HCT116 (cell line): ENCODE results near the gene ZNF681. TPM values are rescaled to one million over a fixed set of nuclear protein-coding genes. Genes with fewer than 3 reads are reported as not detected.

Source experiments
- ATAC-seq: fragments of 200-7000 bp; cut with Tn5 transposase; 2 replicates; pipeline ENCODE4 v1.9.1; 2020; ENCODE audit warnings: mild to moderate bottlenecking, moderate library complexity
- BruUV-seq: library from RNA; stranded (reverse); fragments of 400-500 nt; replicated peaks from 2 replicates; lab custom pipeline; 2021; lab: Mats Ljungman, UMichigan
- CTCF ChIA-PET: fragments of 300-600 bp; sonication (Branson Sonifier 250); formaldehyde crosslinking; loops from one replicate; lab custom pipeline; 2021; ENCODE audit warnings: antibody characterized with exemption; lab: Charles Lee
- POLR2A ChIA-PET: fragments of 300-600, 350-600 bp; sonication (Branson Sonifier 250); formaldehyde crosslinking; loops from one replicate; lab custom pipeline; 2021; ENCODE audit warnings: antibody characterized with exemption; lab: Charles Lee
- RAD21 ChIA-PET, 2 experiments: fragments of 300-600 bp; sonication (Branson Sonifier 250); formaldehyde crosslinking; loops; one replicate each; lab custom pipeline; 2023; ENCODE audit warnings: low total read pairs in 2 of 2; ENCODE audit not compliant: uncharacterized antibody in 2 of 2, unreplicated experiment in 2 of 2, low non-redundant PET in 1 of 2; lab: Charles Lee
- DNase-seq: peaks from one replicate; pipeline ENCODE4 v3.0.0-alpha.2; 2010; ENCODE audit warnings: low read depth, low spot score
- H2AFZ ChIP-seq: fragments of 200-600 bp; shearing (Covaris generic), sonication (generic); 2 replicates; pipeline ENCODE4 v1.6.1; 2017; ENCODE audit warnings: low read depth, mixed run types, mixed read lengths, antibody characterized with exemption, low read length; ENCODE audit not compliant: poor library complexity, severe bottlenecking
- H3K27ac ChIP-seq: 2 replicates; pipeline ENCODE4 v1.5.1; 2012; ENCODE audit warnings: low read depth, low read length
- H3K27me3 ChIP-seq: fragments of 200-600 bp; sonication (generic); 2 replicates; pipeline ENCODE4 v1.6.1; 2016; ENCODE audit warnings: mixed run types, low read length, mixed read lengths; ENCODE audit not compliant: insufficient read depth
- H3K36me3 ChIP-seq, 2 experiments: fragments of 200-500 bp in 1 of 2; fragments of 200-600 bp in 1 of 2; sonication (Bioruptor generic) in 1 of 2; sonication (generic) in 1 of 2; 2 replicates each; pipeline versions ENCODE4 v1.5.1 to v1.6.1; 2014 to 2016; ENCODE audit warnings: low read length in 2 of 2, inconsistent platforms in 1 of 2, mixed read lengths in 1 of 2, mixed run types in 1 of 2; ENCODE audit not compliant: insufficient read depth in 2 of 2, control insufficient read depth in 1 of 2
- H3K4me1 ChIP-seq, 2 experiments: fragments of 200-600 bp in 1 of 2; sonication (generic) in 1 of 2; 2 replicates each; pipeline versions ENCODE4 v1.5.1 to v1.6.1; 2012 to 2017; ENCODE audit warnings: low read length in 2 of 2, inconsistent platforms in 1 of 2, mild to moderate bottlenecking in 1 of 2, mixed read lengths in 1 of 2, mixed run types in 1 of 2, moderate library complexity in 1 of 2; ENCODE audit not compliant: insufficient read depth in 2 of 2, control insufficient read depth in 1 of 2
- H3K4me2 ChIP-seq: fragments of 200-600 bp; sonication (generic); 2 replicates; pipeline ENCODE4 v1.6.1; 2017; ENCODE audit warnings: mixed run types, low read length, mixed read lengths
- H3K4me3 ChIP-seq, 2 experiments: fragments of 200-600 bp in 1 of 2; sonication (generic) in 1 of 2; replicated peaks in 1 of 2; 2 replicates each; pipeline ENCODE4 v1.5.1; 2011 to 2016; ENCODE audit warnings: low read length in 2 of 2, control low read depth in 1 of 2, low read depth in 1 of 2, mild to moderate bottlenecking in 1 of 2, mixed read lengths in 1 of 2, mixed run types in 1 of 2
- H3K79me2 ChIP-seq: fragments of 200-600 bp; sonication (generic); 2 replicates; pipeline ENCODE4 v1.6.1; 2017; ENCODE audit warnings: mild to moderate bottlenecking, mixed run types, low read length, moderate library complexity, mixed read lengths; ENCODE audit not compliant: insufficient read depth
- H3K9ac ChIP-seq: fragments of 200-600 bp; sonication (generic); 2 replicates; pipeline ENCODE4 v1.6.1; 2016; ENCODE audit warnings: low read length, mixed read lengths
- H3K9me2 ChIP-seq: fragments of 200-600 bp; sonication (generic), shearing (Covaris generic); 2 replicates; pipeline ENCODE4 v1.6.1; 2017; ENCODE audit warnings: mixed run types, mild to moderate bottlenecking, moderate library complexity; ENCODE audit not compliant: insufficient read depth
- H3K9me3 ChIP-seq, 2 experiments: fragments of 200-500 bp in 1 of 2; fragments of 200-600 bp in 1 of 2; sonication (Bioruptor generic) in 1 of 2; sonication (generic) in 1 of 2; 2 replicates each; pipeline ENCODE4 v1.6.1; 2014 to 2017; ENCODE audit warnings: low read length in 2 of 2, mixed read lengths in 2 of 2, inconsistent platforms in 1 of 2, low read depth in 1 of 2, mild to moderate bottlenecking in 1 of 2, mixed run types in 1 of 2, moderate library complexity in 1 of 2; ENCODE audit not compliant: control insufficient read depth in 1 of 2, insufficient read depth in 1 of 2
- H4K20me1 ChIP-seq: fragments of 200-600 bp; sonication (generic), shearing (Covaris generic); 2 replicates; pipeline ENCODE4 v1.6.1; 2017; ENCODE audit warnings: mixed run types, mild to moderate bottlenecking, moderate library complexity; ENCODE audit not compliant: insufficient read depth
- CEBPB ChIP-seq: IDR thresholded peaks from 2 replicates; pipeline ENCODE4 v1.6.1; 2012; ENCODE audit warnings: low read depth
- ELF1 ChIP-seq: IDR thresholded peaks from 2 replicates; pipeline ENCODE4 v1.6.1; 2012; ENCODE audit warnings: low read depth, borderline replicate concordance
- FOSL1 ChIP-seq: IDR thresholded peaks from 2 replicates; pipeline ENCODE4 v1.6.1; 2012; ENCODE audit warnings: low read depth
- JUND ChIP-seq: IDR thresholded peaks from 2 replicates; pipeline ENCODE4 v1.6.1; 2012
- POLR2AphosphoS5 ChIP-seq: IDR thresholded peaks from 2 replicates; pipeline ENCODE4 v1.6.1; 2011; ENCODE audit warnings: mild to moderate bottlenecking, low read depth, low read length, moderate library complexity
- SIN3A ChIP-seq: IDR thresholded peaks from 2 replicates; pipeline ENCODE4 v1.6.1; 2012; ENCODE audit warnings: low read depth
- SRF ChIP-seq: IDR thresholded peaks from 2 replicates; pipeline ENCODE4 v1.6.1; 2012; ENCODE audit warnings: low read depth
- ZFX ChIP-seq: fragments of 450-650 bp; IDR thresholded peaks from 2 replicates; pipeline ENCODE4 v1.6.1; 2017
- intact Hi-C: fragments of 100-400 bp; cut with micrococcal nuclease; formaldehyde crosslinking; loops from 2 replicates; pipeline ENCODE4 v1.10.0; 2022
- total RNA-seq: library from RNA; stranded (reverse); gene quantifications from one replicate; pipeline ENCODE4 v1.2.1, GENCODE V29; 2021; ENCODE audit not compliant: unreplicated experiment
- TF ChIP-seq, protein P1 (sequence below): IDR thresholded peaks from 2 replicates; pipeline ENCODE4 v1.6.1; 2011; ENCODE audit warnings: mild to moderate bottlenecking, low read length, moderate library complexity; ENCODE audit not compliant: insufficient replicate concordance; ENCODE audit errors: extremely low read depth
- TF ChIP-seq, protein P2 (sequence below): IDR thresholded peaks from 2 replicates; pipeline ENCODE4 v1.6.1; 2012
- TF ChIP-seq, protein P3 (sequence below): IDR thresholded peaks from 2 replicates; pipeline ENCODE4 v1.6.1; 2012

ZNF681 gene
- total RNA-seq, 1 experiment from 2014 or later, result not detected

DNA sequence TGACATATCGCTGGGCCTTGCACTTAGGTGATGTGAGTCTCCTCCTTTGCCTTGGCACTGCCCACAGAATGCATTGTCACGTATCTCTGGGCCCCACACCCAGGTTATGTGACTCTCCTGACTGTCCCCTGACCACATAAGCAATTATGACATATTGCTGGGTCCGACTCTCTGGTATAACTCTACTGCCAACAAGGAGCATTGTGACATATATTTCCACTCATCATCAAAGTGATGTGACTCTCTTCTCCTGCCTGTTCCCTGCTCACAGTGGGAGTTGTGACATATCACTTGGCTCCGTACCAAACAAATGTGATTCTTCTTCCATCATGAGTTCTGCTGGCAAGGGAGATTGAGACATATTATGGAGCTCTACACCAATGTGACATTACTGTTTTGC is 15.4 kb upstream of the ZNF681 start:
- POLR2A ChIA-PET, result no interaction called here
- H3K9ac ChIP-seq, result no peak overlapping the region
- peaks cover 0 to 29% of the 10 kb centered on the region in 2 experiments; a peak in 2 of 4 replicates for H3K9me3 ChIP-seq
- H3K9me2 ChIP-seq, result no peaks in the 10 kb centered on the region
- intact Hi-C loops, result no loop called here
- TF ChIP-seq, protein P1, sequence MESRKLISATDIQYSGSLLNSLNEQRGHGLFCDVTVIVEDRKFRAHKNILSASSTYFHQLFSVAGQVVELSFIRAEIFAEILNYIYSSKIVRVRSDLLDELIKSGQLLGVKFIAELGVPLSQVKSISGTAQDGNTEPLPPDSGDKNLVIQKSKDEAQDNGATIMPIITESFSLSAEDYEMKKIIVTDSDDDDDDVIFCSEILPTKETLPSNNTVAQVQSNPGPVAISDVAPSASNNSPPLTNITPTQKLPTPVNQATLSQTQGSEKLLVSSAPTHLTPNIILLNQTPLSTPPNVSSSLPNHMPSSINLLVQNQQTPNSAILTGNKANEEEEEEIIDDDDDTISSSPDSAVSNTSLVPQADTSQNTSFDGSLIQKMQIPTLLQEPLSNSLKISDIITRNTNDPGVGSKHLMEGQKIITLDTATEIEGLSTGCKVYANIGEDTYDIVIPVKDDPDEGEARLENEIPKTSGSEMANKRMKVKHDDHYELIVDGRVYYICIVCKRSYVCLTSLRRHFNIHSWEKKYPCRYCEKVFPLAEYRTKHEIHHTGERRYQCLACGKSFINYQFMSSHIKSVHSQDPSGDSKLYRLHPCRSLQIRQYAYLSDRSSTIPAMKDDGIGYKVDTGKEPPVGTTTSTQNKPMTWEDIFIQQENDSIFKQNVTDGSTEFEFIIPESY, result no peak
- TF ChIP-seq FOSL1 (no peak), CEBPB (no peak), ELF1 (no peak), ZFX (no peak), SRF (no peak), JUND (no peak), SIN3A (no peak), POLR2AphosphoS5 (no peak)
- TF ChIP-seq, protein P2, sequence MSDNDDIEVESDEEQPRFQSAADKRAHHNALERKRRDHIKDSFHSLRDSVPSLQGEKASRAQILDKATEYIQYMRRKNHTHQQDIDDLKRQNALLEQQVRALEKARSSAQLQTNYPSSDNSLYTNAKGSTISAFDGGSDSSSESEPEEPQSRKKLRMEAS, result no peak
- TF ChIP-seq, protein P3, sequence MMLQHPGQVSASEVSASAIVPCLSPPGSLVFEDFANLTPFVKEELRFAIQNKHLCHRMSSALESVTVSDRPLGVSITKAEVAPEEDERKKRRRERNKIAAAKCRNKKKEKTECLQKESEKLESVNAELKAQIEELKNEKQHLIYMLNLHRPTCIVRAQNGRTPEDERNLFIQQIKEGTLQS, result no peak
- H3K4me3 ChIP-seq, result no peak overlapping the region
- DNase-seq (no peak), ATAC-seq (no peak)
- RAD21 ChIA-PET, result no interaction called here
- no peaks in the 10 kb centered on the region for H3K4me1 ChIP-seq
- no TSS peak for BruUV-seq
- CTCF ChIA-PET, result no interaction called here
- H3K79me2 ChIP-seq, result no peaks in the 10 kb centered on the region
- H3K27ac ChIP-seq, result no peak overlapping the region
- H3K36me3 ChIP-seq, result no peaks in the 10 kb centered on the region
- H3K4me2 ChIP-seq, result no peak overlapping the region
- no peak overlapping the region for H2AFZ ChIP-seq
- H3K27me3 ChIP-seq, result no peaks in the 10 kb centered on the region
- no peaks in the 10 kb centered on the region for H4K20me1 ChIP-seq
